GM12801 (cell line): ENCODE measurements around the gene TNC.

ENCODE experiments used
- TF ChIP-seq, protein P1 (sequence below): IDR thresholded peaks from one replicate; pipeline ENCODE4 v1.5.1; 2011; ENCODE audit warnings: control low read depth; ENCODE audit not compliant: insufficient read length; ENCODE audit errors: extremely low read depth

TNC gene

GRCh38 chr9:115117999-115118878, at the start of gene TNC:
TSS of gene TNC (minus strand) at chr9:115118157. CDS start at chr9:115091018, 27,139 bp downstream.
- TF ChIP-seq, protein P1, sequence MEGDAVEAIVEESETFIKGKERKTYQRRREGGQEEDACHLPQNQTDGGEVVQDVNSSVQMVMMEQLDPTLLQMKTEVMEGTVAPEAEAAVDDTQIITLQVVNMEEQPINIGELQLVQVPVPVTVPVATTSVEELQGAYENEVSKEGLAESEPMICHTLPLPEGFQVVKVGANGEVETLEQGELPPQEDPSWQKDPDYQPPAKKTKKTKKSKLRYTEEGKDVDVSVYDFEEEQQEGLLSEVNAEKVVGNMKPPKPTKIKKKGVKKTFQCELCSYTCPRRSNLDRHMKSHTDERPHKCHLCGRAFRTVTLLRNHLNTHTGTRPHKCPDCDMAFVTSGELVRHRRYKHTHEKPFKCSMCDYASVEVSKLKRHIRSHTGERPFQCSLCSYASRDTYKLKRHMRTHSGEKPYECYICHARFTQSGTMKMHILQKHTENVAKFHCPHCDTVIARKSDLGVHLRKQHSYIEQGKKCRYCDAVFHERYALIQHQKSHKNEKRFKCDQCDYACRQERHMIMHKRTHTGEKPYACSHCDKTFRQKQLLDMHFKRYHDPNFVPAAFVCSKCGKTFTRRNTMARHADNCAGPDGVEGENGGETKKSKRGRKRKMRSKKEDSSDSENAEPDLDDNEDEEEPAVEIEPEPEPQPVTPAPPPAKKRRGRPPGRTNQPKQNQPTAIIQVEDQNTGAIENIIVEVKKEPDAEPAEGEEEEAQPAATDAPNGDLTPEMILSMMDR = no peak

DNA sequence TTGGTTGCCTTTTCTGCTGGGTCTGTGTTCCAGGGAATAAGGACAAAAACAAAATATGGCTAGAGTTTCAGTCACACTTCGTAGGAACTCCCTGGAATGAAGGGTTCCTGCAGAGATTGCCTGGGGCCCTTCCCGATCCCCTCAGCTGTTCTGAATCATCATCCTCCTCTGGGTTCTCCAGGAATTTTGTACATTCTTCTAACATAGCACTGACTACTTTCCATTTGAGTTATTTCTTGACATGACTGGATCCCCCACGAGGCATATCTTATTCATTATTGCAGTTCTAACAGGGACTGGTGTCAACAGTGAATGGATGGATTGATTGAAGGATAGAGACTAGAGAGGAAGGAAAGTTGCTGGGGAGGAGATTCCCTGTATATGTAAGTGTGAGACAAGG, 49.2 kb upstream of the TNC start:
- TF ChIP-seq, protein P1 = no peak

- TF ChIP-seq, protein P1 = no peak
These were observed 47.3 kb upstream of the TNC start for GRCh38 chr9:115165233-115165632.

DNA sequence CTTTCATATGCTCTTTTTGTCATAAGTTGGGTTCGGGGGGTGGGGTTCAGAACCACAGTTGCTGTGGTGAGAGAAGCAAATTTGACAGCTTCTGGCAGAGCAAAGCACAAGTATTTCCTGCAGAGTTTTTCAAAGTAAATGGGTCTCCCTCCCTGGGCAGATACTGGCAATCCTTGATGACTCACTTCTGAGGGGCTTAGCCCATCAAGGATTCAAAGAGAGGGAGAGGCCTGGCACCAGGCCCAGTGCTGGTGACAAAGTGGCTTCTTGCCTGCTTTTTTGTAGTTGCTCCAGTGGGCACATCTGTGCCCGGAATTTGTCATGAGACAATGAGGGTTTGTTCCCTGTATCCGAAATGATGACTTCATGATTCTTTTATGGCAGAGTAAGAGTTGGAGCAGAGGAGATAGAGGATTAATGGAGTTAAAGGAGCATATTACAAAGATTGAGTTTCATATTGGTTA, 46.6 kb upstream of the TNC start:
- TF ChIP-seq, protein P1 = no peak

- TF ChIP-seq, protein P1 = no peak
These were observed 45.0 kb upstream of the TNC start for GRCh38 chr9:115162946-115163345.

- TF ChIP-seq, protein P1 = no peak
These were observed 43.5 kb upstream of the TNC start for GRCh38 chr9:115161446-115161845.

DNA sequence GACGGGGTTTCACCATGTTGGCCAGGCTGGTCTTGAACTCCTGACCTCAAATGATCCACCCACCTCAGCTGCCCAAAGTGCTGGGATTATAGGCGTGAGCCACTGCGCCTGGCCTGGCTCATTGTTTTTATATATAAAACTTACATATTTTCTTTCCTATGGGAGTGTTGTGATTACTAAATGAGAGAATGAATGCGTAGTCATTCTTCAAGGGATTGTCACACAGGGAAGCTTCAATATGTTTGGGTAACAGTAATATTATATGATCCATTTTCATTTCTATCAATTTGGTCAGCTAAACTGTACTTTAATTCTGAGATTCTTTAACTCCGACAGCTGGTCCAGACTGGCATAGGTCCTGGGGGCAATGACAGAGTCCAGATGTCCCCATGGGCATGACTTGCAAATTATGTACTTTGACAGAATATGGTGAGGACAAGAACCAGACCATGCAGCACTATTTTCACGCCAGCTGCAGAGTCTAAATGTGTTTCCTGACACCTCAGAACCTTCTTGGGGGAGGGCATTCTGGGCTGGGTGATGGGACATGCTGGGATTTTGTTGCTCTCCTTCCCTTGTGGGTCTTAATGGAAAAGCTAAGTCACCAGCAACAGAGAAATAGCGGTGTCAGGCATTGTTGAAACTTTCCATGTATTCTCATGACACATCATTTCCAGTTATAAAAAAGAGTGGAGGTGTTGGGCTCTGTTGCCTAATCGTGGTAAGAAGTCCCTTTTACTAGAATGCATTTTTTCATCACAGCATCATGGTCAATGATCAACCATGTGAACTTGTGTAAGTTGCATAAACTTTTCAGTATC, 40.9 kb upstream of the TNC start:
- TF ChIP-seq, protein P1 = no peak
